HG02798 (cell line): ENCODE results near the gene BMF.
A peak's percentile ranks its signal among the peaks of the same experiment; 100 is the strongest.

ENCODE experiments used
- ATAC-seq: cut with Tn5 transposase; IDR thresholded peaks from one replicate; pipeline ENCODE4 v1.9.1; 2021; ENCODE audit warnings: mild to moderate bottlenecking; ENCODE audit not compliant: unreplicated experiment, poor library complexity

The BMF gene

DNA sequence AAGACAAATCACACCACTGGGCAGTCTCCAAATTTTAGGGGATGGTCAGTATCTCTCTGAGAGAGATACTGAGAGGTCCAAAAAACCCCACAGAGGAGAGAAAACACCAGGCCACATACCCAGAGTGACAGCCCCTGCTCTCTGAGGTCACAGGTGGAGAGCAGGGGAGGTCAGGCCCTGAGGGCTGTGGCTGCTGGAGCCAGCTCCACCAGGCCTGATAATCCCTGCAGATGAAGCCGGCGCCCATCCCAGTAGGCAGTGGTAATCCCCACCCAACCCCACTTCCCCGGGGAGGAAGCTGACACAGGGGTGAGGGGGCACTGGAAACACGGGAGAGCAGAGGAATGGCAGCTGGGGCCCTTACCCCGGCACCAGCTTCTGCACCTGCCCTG lies 38.5 kb downstream of the BMF start:
- ATAC-seq = no peak

GRCh38 chr15:40069178-40070165 lies 39.2 kb downstream of the BMF start:
- ATAC-seq = peak; percentile 65

GRCh38 chr15:40067921-40068624 lies 40.6 kb downstream of the BMF start:
- no peak for ATAC-seq

- ATAC-seq = no peak
These were observed 42.1 kb downstream of the BMF start for GRCh38 chr15:40066589-40066988.

GRCh38 chr15:40065166-40065565 lies 43.5 kb downstream of the BMF start:
- no peak for ATAC-seq

DNA sequence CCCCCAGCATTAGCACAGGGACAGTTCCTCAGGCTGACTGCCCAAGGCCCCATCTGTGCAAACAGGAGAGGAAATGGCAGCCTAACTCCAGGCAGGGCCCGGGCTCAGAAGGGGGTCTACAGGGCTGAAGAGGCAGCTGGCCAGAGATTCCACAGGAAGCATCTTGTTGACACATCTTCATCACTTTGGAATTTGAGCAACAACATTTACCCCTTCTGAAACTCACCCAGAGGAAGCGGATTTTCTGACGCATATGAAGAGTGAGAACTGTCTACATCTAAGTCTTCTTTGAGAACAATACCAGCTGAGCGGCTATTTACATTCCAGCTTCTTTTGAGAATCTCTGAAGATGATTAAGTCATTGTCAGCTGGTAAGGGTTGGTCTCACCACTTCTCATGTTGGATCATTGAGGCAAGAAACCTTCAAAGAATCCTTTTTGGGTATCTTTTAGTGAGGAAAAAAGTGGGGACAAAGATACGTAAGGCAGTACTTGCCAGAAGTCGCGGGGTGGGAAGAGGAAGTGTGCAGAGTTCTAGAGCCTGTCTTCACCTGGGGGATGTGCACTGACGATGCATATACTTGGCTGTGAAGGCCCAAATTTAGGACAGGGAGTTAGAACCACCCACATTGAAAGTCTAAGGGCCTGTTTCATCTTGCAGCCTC lies 44.3 kb downstream of the BMF start:
- ATAC-seq = peak; percentile 64

GRCh38 chr15:40063563-40064011 lies 45.1 kb downstream of the BMF start:
- ATAC-seq = no peak

DNA sequence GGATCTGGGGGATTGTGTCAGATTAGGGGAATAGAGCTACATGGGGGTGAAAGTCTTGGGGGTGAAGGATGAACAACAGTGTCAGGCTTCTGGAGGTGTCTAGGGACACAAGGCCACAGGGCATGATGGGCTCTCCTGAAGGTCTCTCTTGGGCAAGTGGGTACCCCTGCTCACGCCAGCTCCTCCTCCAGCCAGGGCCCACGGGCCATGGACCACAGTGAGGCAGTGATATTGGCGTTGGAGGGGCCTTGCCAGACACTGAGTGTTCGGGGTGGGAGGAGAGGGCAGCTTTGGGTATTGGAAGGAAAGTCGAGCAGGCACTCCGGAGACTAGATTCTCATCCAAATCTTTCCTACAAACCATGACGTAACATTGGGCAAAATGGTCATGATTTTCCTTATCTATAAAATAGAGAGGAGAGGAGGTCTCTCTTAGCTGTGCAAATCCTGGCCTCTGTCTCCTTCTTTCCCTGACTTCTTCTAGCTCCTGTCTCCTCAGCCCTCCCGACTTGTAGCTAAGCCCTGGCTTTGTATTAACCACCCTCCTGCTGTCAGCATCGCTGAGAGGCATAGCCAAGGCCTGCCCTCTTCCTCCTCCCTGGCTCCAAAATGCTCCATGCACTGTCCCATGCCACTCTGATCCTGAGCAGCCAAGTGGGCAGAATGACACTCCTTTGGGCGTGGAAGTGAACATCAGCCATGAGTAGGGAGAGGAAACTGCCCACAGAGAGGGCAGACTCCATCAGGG lies 45.7 kb downstream of the BMF start:
- no peak for ATAC-seq

DNA sequence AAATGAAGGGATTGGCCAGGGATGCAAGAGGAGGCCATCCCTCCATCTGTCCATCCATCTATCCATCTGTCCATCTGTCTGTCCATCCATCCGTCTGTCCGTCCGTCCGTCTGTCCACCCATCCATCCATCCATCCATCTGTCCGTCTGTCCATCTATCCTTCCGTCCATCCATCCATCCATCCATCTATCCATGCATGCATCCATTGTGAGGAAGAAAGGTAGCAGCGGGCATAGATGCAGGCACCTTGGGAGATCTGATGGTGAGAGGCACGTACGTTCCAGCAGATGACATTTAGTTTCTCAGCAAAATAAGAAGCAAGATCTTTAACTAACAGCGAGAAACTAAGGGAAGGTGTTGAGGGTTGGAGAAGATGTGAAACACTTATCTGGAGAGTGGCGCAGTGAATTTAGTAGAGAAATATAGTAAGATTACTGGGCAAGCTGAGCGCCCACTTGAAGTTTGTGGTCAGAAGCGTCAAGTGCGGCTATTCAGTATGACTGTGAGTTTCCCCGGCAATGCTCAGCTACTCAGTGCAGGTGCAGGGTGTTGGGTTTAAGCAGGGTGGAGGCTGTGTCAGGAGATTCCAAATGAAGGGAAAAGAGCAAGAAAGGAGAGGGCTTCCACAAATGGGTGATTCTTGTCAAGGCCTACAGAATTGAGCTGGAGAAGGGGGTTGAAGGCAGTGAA lies 47.3 kb downstream of the BMF start:
- ATAC-seq = peak; percentile 68

DNA sequence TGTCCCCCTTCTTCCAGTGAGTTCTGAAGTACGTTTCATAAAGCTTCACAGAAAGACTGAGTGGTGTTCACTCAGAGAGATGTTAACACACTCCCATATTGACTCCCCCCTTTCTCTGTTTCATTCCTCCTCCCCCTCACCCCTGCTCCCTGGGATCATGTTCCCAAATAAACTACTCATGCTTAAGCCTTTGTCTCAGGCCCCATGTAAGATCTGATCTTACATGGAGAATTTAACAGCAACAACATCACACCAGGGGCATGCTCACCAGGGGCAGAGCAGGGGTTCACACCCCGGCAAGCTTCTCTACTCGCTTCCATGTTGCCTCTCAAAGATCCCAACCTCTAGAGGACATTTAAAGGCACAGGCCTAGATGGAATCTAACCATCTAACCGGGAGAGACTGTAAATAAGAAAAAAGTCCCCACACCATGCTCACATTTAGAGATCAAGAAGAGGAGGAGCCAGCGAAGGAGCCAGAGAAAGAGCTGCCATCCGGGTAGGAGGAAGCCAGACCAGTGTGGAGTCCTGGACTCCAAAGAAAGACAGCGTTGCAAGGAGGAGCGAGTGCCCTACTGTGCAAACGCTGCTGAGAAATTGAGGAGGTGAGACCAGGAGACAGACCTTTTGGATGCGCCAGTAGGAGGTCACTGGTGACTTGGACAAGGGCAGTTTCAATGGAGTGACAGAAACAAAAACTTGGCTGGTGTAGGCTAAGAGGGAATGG lies 48.3 kb downstream of the BMF start:
- no peak for ATAC-seq

- no peak for ATAC-seq
These were observed 48.9 kb downstream of the BMF start for GRCh38 chr15:40059821-40060220.

- no peak for ATAC-seq
These were observed 50.1 kb downstream of the BMF start for GRCh38 chr15:40058476-40059140.

DNA sequence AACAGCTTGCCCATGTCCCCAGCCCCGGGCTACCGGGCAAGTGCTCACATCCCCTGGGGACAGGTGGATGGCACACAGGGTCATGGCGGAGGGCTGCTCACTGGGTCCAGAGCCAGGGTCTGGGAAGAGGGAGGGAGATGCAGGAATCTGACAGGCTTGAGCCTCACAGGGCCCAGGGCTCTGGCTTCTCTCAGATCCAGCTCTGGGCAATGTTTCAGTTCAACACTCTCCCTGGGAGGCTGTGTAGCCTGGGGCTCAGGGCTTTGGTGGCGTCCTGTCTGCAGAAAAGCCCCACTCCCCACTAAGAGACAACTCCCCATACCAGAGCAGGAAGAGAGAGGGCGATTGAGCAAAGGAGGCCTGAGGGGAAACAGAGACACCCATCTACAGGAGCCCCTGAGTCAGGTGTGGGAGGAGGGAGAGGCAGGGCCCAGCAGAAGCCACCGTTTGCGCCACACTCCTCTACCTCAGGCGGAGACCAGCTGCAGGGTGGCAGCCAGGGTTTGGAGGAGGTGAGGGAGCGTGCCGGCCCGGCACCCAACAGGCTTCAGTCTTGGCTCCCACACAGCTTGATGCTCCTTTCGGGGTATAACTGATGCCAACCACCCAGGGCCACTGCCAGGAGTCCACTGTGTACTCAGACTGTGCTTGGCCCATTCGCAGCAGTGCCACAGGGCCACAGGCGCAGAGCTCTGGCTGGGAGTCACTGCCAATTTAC lies 52.9 kb downstream of the BMF start:
- no peak for ATAC-seq

- peak; percentile 79 for ATAC-seq
These were observed 53.7 kb downstream of the BMF start for GRCh38 chr15:40054855-40055575.

DNA sequence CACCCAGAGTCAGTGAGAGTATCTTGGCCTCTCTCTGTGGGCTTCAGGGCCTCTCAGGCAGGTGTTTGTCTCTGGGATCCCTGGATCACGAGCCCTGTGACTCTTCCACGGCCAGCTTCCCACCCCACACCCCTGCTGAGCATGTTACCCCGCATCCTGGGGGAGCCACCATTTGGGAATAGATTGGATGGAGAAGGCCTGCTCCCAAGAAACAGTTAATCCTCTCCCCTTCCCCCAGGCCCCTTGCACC lies 54.1 kb downstream of the BMF start:
- ATAC-seq = peak; percentile 63

DNA sequence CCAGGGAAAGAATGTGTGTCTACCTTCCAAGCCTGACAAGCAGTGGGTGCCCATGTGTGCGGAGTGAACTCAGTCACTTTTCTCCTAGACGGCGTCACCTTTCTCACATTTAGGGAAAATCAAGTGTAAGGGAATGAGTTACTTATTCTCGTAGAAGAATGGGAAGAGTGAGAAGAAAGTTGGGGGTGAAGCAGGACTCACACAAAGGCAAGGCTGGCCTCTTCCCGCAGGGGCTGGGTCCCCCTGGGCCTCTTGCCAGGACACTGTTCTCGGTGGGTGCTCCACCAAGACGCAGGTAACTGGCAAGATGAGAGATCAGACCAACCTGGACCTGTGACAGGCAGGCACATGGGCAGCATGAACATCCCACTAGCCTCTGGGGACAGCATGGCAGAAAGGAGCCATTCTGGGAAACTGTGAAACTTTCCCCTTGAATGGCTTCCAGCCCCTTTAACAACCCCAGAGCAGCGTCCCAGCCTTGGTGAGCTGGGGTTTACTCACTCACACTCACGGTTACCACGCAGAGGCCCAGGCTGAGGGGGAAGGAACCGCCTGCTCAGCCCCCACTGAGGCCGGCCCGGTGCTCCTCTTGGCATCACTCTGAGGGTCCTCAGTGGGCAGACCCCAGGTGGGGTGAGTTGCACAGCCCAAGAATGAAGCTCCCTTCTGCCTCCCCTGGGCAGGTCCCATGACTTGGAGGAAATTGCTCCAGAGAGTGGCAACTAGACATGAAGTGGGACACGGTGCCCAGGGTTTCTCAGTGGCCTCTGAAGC lies 54.7 kb downstream of the BMF start:
- peak; percentile 30 for ATAC-seq
